Loucy (cell line): ENCODE data around the gene CRNN.
A peak's percentile ranks its signal among the peaks of the same experiment; 100 is the strongest.

ENCODE experiments used
- H2AFZ ChIP-seq: fragments of 200-600 bp; sonication (generic); 2 replicates; pipeline ENCODE4 v1.6.0; 2016; ENCODE audit warnings: antibody characterized with exemption, mild to moderate bottlenecking, low read length, moderate library complexity
- H3F3A ChIP-seq: fragments of 200-600 bp; 2 replicates; pipeline ENCODE4 v1.6.0; 2016; ENCODE audit warnings: antibody characterized with exemption, low read depth, mild to moderate bottlenecking
- H3K27me3 ChIP-seq: fragments of 200-600 bp; sonication (generic); 2 replicates; pipeline ENCODE4 v1.6.1; 2014; ENCODE audit warnings: low read length, mild to moderate bottlenecking; ENCODE audit not compliant: insufficient read depth, poor library complexity, severe bottlenecking
- H3K36me3 ChIP-seq: fragments of 200-600 bp; sonication (generic); 2 replicates; pipeline ENCODE4 v1.6.1; 2016; ENCODE audit warnings: low read length; ENCODE audit not compliant: insufficient read depth
- H3K4me1 ChIP-seq: fragments of 200-600 bp; sonication (generic); 2 replicates; pipeline ENCODE4 v1.5.1; 2014; ENCODE audit warnings: low read length, mild to moderate bottlenecking; ENCODE audit not compliant: insufficient read depth, poor library complexity, severe bottlenecking
- H3K4me2 ChIP-seq: fragments of 200-600 bp; sonication (generic); 2 replicates; pipeline ENCODE4 v1.6.0; 2014; ENCODE audit warnings: antibody characterized with exemption, low read length, low read depth, mild to moderate bottlenecking; ENCODE audit not compliant: poor library complexity, severe bottlenecking
- H3K4me3 ChIP-seq: fragments of 200-600 bp; sonication (generic); 2 replicates; pipeline ENCODE4 v1.5.1; 2014; ENCODE audit warnings: low read length, mild to moderate bottlenecking, mixed read lengths; ENCODE audit not compliant: poor library complexity, severe bottlenecking
- H3K79me2 ChIP-seq: fragments of 200-600 bp; sonication (generic); 2 replicates; pipeline ENCODE4 v1.6.1; 2014; ENCODE audit warnings: low read length; ENCODE audit not compliant: insufficient read depth
- H3K9ac ChIP-seq: fragments of 200-600 bp; sonication (generic); 2 replicates; pipeline ENCODE4 v1.6.0; 2014; ENCODE audit warnings: mild to moderate bottlenecking, low read depth, low read length, moderate library complexity; ENCODE audit not compliant: poor library complexity, severe bottlenecking
- H3K9me2 ChIP-seq: fragments of 200-600 bp; sonication (generic); replicated peaks from 2 replicates; pipeline ENCODE4 v1.6.1; 2016; ENCODE audit warnings: low read depth, low read length, mixed read lengths
- H3K9me3 ChIP-seq: fragments of 200-600 bp; sonication (generic); 2 replicates; pipeline ENCODE4 v1.6.1; 2014; ENCODE audit warnings: mild to moderate bottlenecking, antibody characterized with exemption, low read length, low read depth; ENCODE audit not compliant: insufficient read depth
- H4K20me1 ChIP-seq: fragments of 200-600 bp; sonication (generic); 2 replicates; pipeline ENCODE4 v1.6.0; 2014; ENCODE audit warnings: antibody characterized with exemption, low read length, mild to moderate bottlenecking; ENCODE audit not compliant: insufficient read depth, poor library complexity, severe bottlenecking
- EZH2phosphoT487 ChIP-seq: fragments of 200-600 bp; IDR thresholded peaks from 2 replicates; pipeline ENCODE4 v1.6.1; 2018; ENCODE audit warnings: antibody characterized with exemption, mild to moderate bottlenecking, moderate library complexity, borderline replicate concordance
- TF ChIP-seq, protein P1 (sequence below): fragments of 200-600 bp; sonication (generic); conservative IDR thresholded peaks from 2 replicates; pipeline ENCODE4 v1.5.1; 2014; ENCODE audit warnings: mild to moderate bottlenecking, antibody characterized with exemption, low read length

CRNN gene

GRCh38 chr1:152442301-152442700 is 28.2 kb upstream of the CRNN start:
- Histone ChIP-seq H3K4me3 (no peak overlapping the region), H3K4me2 (no peak overlapping the region), H3F3A (no peaks in the 10 kb centered on the region), H4K20me1 (no peaks in the 10 kb centered on the region), H3K9me3 (no peaks in the 10 kb centered on the region), H3K4me1 (no peaks in the 10 kb centered on the region), H3K27me3 (no peaks in the 10 kb centered on the region), H3K9me2 (no peaks in the 10 kb centered on the region), H3K79me2 (no peaks in the 10 kb centered on the region), H3K9ac (no peak overlapping the region), H2AFZ (no peak overlapping the region), H3K36me3 (no peaks in the 10 kb centered on the region)
- TF ChIP-seq, protein P1, sequence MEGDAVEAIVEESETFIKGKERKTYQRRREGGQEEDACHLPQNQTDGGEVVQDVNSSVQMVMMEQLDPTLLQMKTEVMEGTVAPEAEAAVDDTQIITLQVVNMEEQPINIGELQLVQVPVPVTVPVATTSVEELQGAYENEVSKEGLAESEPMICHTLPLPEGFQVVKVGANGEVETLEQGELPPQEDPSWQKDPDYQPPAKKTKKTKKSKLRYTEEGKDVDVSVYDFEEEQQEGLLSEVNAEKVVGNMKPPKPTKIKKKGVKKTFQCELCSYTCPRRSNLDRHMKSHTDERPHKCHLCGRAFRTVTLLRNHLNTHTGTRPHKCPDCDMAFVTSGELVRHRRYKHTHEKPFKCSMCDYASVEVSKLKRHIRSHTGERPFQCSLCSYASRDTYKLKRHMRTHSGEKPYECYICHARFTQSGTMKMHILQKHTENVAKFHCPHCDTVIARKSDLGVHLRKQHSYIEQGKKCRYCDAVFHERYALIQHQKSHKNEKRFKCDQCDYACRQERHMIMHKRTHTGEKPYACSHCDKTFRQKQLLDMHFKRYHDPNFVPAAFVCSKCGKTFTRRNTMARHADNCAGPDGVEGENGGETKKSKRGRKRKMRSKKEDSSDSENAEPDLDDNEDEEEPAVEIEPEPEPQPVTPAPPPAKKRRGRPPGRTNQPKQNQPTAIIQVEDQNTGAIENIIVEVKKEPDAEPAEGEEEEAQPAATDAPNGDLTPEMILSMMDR = no peak
- TF ChIP-seq EZH2phosphoT487 = no peak

GRCh38 chr1:152441756-152442155 is 27.7 kb upstream of the CRNN start:
- Histone ChIP-seq H3K4me1 (no peaks in the 10 kb centered on the region), H3K9me3 (no peaks in the 10 kb centered on the region), H3K36me3 (no peaks in the 10 kb centered on the region), H3K27me3 (no peaks in the 10 kb centered on the region), H3K4me3 (no peak overlapping the region), H2AFZ (no peak overlapping the region), H3F3A (no peaks in the 10 kb centered on the region), H3K4me2 (no peak overlapping the region), H3K79me2 (no peaks in the 10 kb centered on the region), H3K9me2 (no peaks in the 10 kb centered on the region), H4K20me1 (no peaks in the 10 kb centered on the region), H3K9ac (no peak overlapping the region)
- TF ChIP-seq, protein P1 = no peak
- TF ChIP-seq EZH2phosphoT487 = no peak

GRCh38 chr1:152440635-152441471 is 26.8 kb upstream of the CRNN start:
- H3K4me3 ChIP-seq = no peak overlapping the region
- no peaks in the 10 kb centered on the region for H3K4me1 ChIP-seq
- H3K27me3 ChIP-seq = no peaks in the 10 kb centered on the region
- H3K4me2 ChIP-seq = no peak overlapping the region
- no peak overlapping the region for H3K9ac ChIP-seq
- no peaks in the 10 kb centered on the region for H3K9me3 ChIP-seq
- no peaks in the 10 kb centered on the region for H3F3A ChIP-seq
- TF ChIP-seq, protein P1 = peak; percentile 87
- no peak for TF ChIP-seq EZH2phosphoT487
- no peaks in the 10 kb centered on the region for H3K79me2 ChIP-seq
- H3K9me2 ChIP-seq = no peaks in the 10 kb centered on the region
- no peaks in the 10 kb centered on the region for H3K36me3 ChIP-seq
- no peaks in the 10 kb centered on the region for H4K20me1 ChIP-seq
- peak overlapping the region; percentile 94 for H2AFZ ChIP-seq
